Neural progenitor cell (in vitro differentiated cells): Measurements from ENCODE around the gene TPSB2. TPM values are rescaled to one million over a fixed set of nuclear protein-coding genes. Genes with fewer than 3 reads are reported as not detected.
A peak's percentile ranks its signal among the peaks of the same experiment; 100 is the strongest.

Source experiments
- DNase-seq: peaks from one replicate; pipeline ENCODE4 v3.0.0-alpha.2; 2016; ENCODE audit warnings: low spot score
- H2AFZ ChIP-seq: fragments of 200-600 bp; sonication (generic); replicated peaks from 2 replicates; pipeline ENCODE4 v1.6.1; 2016; ENCODE audit warnings: antibody characterized with exemption
- H3F3A ChIP-seq: fragments of 200-600 bp; sonication (generic); 2 replicates; pipeline ENCODE4 v1.6.1; 2016; ENCODE audit warnings: antibody characterized with exemption, low read depth
- H3K27ac ChIP-seq: fragments of 200-600 bp; sonication (generic); 2 replicates; pipeline ENCODE4 v1.5.1; 2016; ENCODE audit warnings: mild to moderate bottlenecking
- H3K27me3 ChIP-seq: fragments of 200-600 bp; sonication (generic); 2 replicates; pipeline ENCODE4 v1.6.1; 2016; ENCODE audit warnings: mild to moderate bottlenecking, moderate library complexity
- H3K36me3 ChIP-seq: fragments of 200-600 bp; sonication (generic); 2 replicates; pipeline ENCODE4 v1.5.1; 2016
- H3K4me1 ChIP-seq: fragments of 200-600 bp; sonication (generic); 2 replicates; pipeline ENCODE4 v1.6.1; 2016; ENCODE audit warnings: mixed run types
- H3K4me2 ChIP-seq: fragments of 200-600 bp; sonication (generic); 2 replicates; pipeline ENCODE4 v1.6.1; 2016
- H3K4me3 ChIP-seq: fragments of 200-600 bp; sonication (generic); 2 replicates; pipeline ENCODE4 v1.5.1; 2016
- H3K79me2 ChIP-seq: fragments of 200-600 bp; sonication (generic); 2 replicates; pipeline ENCODE4 v1.6.1; 2016; ENCODE audit warnings: low read depth
- H3K9ac ChIP-seq: fragments of 200-600 bp; sonication (generic); 2 replicates; pipeline ENCODE4 v1.6.1; 2016
- H3K9me3 ChIP-seq: fragments of 200-600 bp; sonication (generic); 2 replicates; pipeline ENCODE4 v1.5.1; 2016; ENCODE audit warnings: low read depth
- H4K20me1 ChIP-seq: fragments of 200-600 bp; sonication (generic); 2 replicates; pipeline ENCODE4 v1.6.1; 2016; ENCODE audit warnings: low read depth
- H3K27ac Mint-ChIP-seq: 3 replicates; pipeline ENCODE4 v1.8.0; 2021; ENCODE audit warnings: mixed read lengths
- H3K27me3 Mint-ChIP-seq: 2 replicates; pipeline ENCODE4 v1.8.0; 2022; ENCODE audit warnings: low read depth, mild to moderate bottlenecking, inconsistent platforms, moderate library complexity, mixed read lengths; ENCODE audit not compliant: insufficient read depth
- H3K36me3 Mint-ChIP-seq: 3 replicates; pipeline ENCODE4 v1.8.0; 2021; ENCODE audit warnings: mixed read lengths
- H3K4me1 Mint-ChIP-seq: 3 replicates; pipeline ENCODE4 v1.8.0; 2021; ENCODE audit warnings: mixed read lengths
- H3K4me3 Mint-ChIP-seq: 3 replicates; pipeline ENCODE4 v1.8.0; 2021; ENCODE audit warnings: mild to moderate bottlenecking, moderate library complexity, mixed read lengths
- H3K9me3 Mint-ChIP-seq: 3 replicates; pipeline ENCODE4 v1.8.0; 2020; ENCODE audit warnings: mixed read lengths
- EZH2 ChIP-seq: fragments of 200-600 bp; sonication (generic); IDR thresholded peaks from 2 replicates; pipeline ENCODE4 v1.6.1; 2017; ENCODE audit warnings: antibody characterized with exemption, mild to moderate bottlenecking, moderate library complexity
- EZH2phosphoT487 ChIP-seq: fragments of 200-600 bp; sonication (generic); IDR thresholded peaks from 2 replicates; pipeline ENCODE4 v1.6.1; 2017; ENCODE audit warnings: antibody characterized with exemption
- total RNA-seq: library from RNA; depleted of rRNA; stranded (reverse); fragments of >200 nt; gene quantifications from 2 replicates; pipeline ENCODE4 v1.2.3, GENCODE V29; 2015; ENCODE audit warnings: low replicate concordance
- TF ChIP-seq, protein P1 (sequence below): fragments of 200-600 bp; sonication (generic); IDR thresholded peaks from 2 replicates; pipeline ENCODE4 v1.5.1; 2017; ENCODE audit warnings: antibody characterized with exemption, mild to moderate bottlenecking

Gene TPSB2
- total RNA-seq, 1 donor from 2014 or later = not detected

DNA sequence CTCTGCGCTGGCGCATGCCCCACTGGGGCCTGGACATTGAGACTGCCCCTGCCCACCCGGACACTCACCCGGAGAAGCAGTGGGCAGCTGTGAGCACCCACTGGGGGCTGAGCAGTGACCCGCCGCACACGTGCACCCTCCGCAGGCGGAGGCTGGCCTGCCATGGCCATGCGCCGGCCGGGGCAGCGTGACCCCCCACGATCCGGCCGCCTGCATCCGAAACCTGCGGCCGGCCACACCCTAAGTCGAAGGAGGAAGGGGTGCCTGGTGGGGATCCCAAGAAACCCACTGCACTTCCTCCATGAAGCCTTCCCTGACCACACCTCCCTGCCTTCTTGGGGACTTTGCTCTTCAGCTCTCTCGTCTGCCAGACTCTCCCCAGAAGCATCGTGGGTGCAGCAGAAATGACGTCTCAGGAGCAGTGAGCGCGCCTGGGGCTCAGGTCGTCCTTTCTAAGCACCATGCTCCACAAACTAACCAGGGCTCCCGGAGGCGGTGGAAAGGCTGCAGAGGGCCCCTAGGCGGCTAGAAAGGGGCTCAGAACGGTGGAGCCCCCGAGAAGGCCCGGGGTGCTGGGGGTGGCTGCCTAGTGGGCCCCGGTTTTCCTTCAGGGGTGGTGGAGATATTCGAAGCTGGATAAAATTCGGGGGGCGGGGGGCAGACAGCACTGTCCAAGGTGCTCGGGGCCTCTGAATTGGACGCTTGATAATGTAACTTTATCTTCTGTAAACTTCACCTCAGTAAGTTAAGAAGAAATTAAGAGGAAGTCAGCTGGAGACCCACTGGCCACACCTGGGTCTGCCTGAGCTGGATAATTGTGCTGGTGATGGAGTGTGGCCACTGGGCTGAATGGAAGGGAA is 6.4 kb downstream of the TPSB2 start:
- H3K27ac Mint-ChIP-seq = peak overlapping the region; percentile 89
- H3K36me3 ChIP-seq = no peaks in the 10 kb centered on the region
- TF ChIP-seq, protein P1, sequence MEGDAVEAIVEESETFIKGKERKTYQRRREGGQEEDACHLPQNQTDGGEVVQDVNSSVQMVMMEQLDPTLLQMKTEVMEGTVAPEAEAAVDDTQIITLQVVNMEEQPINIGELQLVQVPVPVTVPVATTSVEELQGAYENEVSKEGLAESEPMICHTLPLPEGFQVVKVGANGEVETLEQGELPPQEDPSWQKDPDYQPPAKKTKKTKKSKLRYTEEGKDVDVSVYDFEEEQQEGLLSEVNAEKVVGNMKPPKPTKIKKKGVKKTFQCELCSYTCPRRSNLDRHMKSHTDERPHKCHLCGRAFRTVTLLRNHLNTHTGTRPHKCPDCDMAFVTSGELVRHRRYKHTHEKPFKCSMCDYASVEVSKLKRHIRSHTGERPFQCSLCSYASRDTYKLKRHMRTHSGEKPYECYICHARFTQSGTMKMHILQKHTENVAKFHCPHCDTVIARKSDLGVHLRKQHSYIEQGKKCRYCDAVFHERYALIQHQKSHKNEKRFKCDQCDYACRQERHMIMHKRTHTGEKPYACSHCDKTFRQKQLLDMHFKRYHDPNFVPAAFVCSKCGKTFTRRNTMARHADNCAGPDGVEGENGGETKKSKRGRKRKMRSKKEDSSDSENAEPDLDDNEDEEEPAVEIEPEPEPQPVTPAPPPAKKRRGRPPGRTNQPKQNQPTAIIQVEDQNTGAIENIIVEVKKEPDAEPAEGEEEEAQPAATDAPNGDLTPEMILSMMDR = no peak
- no peak for TF ChIP-seq EZH2phosphoT487
- TF ChIP-seq EZH2 = no peak

DNA sequence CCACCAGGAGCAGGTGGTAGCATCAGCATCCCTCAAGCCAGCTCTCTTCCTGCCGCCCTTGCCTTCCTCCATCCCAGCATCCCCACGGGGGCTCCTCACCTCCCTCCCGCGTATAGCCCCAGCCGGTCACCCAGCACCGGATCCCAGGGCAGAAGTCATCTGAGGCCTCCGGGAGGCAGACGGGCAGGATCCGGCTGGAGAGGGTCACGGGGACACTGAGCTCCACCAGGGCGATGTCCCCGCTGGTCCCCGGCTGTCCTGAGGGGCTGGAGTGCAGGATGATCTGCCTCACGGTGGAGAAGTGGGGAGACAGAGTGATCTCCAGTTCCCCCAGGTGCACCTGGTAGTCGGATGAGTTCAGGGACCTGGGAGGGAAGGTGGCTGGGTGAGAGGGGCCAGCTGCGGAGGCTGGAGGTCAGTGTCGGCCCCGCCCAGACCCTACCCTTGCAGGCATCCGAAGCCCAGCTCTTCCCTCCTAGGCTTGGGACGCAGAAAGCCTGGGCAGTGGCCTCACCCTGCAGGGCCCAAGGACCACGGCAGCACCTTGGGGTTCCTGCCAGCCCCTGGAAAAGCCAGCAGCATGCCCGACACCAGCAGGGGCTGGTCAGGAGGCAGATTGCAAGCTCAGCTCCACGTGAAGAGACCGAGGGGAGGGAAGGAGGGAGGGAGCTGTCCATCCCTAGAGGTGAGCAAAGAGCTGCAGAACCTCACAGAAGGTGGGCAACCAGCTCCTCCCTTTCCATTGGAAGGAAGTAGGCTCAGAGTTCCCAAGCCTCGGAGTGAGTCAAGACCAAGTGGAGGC is 7.2 kb downstream of the TPSB2 start:
- Histone ChIP-seq H3F3A (no peaks in the 10 kb centered on the region), H3K79me2 (no peaks in the 10 kb centered on the region), H3K4me2 (no peak overlapping the region), H3K4me3 (no peak overlapping the region), H2AFZ (no peak overlapping the region), H4K20me1 (no peaks in the 10 kb centered on the region), H3K9ac (no peak overlapping the region), H3K36me3 (no peaks in the 10 kb centered on the region), H3K4me1 (no peaks in the 10 kb centered on the region), H3K9me3 (no peaks in the 10 kb centered on the region), H3K27me3 (no peaks in the 10 kb centered on the region), H3K27ac (no peak overlapping the region)
- H3K9me3 Mint-ChIP-seq = no peaks in the 10 kb centered on the region
- H3K27me3 Mint-ChIP-seq = peaks cover 2% of the 10 kb centered on the region
- H3K4me1 Mint-ChIP-seq = no peaks in the 10 kb centered on the region
- no peak for DNase-seq
- TF ChIP-seq EZH2 (no peak), EZH2phosphoT487 (no peak)
- TF ChIP-seq, protein P1 = no peak
- no peak overlapping the region for H3K27ac Mint-ChIP-seq
- H3K4me3 Mint-ChIP-seq = no peak overlapping the region
- H3K36me3 Mint-ChIP-seq = no peaks in the 10 kb centered on the region

More for the DNA sequence above, 6.4 kb downstream of the TPSB2 start:
- Histone ChIP-seq H2AFZ (no peak overlapping the region), H3K9ac (no peak overlapping the region), H3K4me1 (no peaks in the 10 kb centered on the region), H3K4me3 (no peak overlapping the region), H3K27ac (no peak overlapping the region), H4K20me1 (no peaks in the 10 kb centered on the region), H3K79me2 (no peaks in the 10 kb centered on the region), H3F3A (no peaks in the 10 kb centered on the region), H3K27me3 (no peaks in the 10 kb centered on the region), H3K9me3 (no peaks in the 10 kb centered on the region), H3K4me2 (no peak overlapping the region)
- Mint-ChIP-seq H3K4me3 (no peak overlapping the region), H3K9me3 (no peaks in the 10 kb centered on the region), H3K4me1 (no peaks in the 10 kb centered on the region), H3K27me3 (peaks cover 2% of the 10 kb centered on the region), H3K36me3 (no peaks in the 10 kb centered on the region)
- DNase-seq = no peak

DNA sequence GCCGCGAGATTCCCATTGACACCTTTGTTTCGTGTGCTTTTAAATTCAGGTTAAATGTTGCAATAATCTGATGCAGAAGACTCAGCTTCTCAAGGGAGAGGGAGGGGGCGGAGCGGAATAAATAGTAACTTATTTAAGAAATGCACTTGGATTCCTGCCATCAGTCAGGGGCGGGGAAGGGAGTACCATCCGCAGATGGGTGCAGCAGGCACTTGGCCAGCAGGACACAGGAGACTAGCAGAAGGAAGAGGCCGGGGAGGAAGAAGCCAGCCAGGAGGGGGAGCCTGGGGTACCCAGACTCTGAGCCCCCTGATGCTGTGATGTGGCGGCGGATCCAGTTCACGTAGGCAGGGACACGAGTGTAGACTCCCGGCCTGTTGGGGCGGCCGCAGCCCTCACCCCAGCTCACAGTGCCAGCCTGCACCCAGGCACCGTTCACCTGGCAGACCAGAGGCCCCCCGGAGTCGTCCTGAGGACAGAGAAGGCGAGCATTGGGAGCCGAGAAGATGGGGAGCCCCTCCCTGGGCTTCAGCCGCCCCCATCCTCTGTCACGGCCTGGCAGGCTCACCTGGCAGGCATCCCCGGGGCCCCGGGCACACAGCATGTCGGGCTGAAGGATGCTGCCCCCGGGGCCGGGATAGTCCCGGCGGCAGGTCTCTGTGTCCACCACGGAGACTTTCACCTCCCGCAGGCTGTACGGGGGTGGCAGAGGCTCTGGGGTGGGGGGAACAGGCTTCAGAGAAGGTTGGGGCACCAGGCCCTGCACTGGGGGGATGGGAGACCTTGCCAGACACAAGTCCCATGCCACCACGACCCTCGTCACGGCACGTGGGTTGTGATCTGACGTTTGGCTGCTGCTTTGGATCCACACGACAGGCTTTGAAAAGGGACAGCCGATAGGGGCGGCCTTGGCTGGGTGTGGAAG is 8.1 kb downstream of the TPSB2 start:
- Histone ChIP-seq H2AFZ (no peak overlapping the region), H3K79me2 (no peaks in the 10 kb centered on the region), H3F3A (no peaks in the 10 kb centered on the region), H4K20me1 (no peaks in the 10 kb centered on the region), H3K9ac (no peak overlapping the region), H3K27me3 (no peaks in the 10 kb centered on the region), H3K36me3 (no peaks in the 10 kb centered on the region), H3K4me3 (no peak overlapping the region), H3K9me3 (no peaks in the 10 kb centered on the region), H3K27ac (no peak overlapping the region), H3K4me2 (no peak overlapping the region), H3K4me1 (no peaks in the 10 kb centered on the region)
- no peak for DNase-seq
- no peak overlapping the region for H3K27ac Mint-ChIP-seq
- TF ChIP-seq EZH2phosphoT487 (no peak), EZH2 (no peak)
- TF ChIP-seq, protein P1 = no peak
- H3K4me1 Mint-ChIP-seq = no peaks in the 10 kb centered on the region
- H3K4me3 Mint-ChIP-seq = no peak overlapping the region
- H3K9me3 Mint-ChIP-seq = no peaks in the 10 kb centered on the region
- H3K27me3 Mint-ChIP-seq = peaks cover 2% of the 10 kb centered on the region
- H3K36me3 Mint-ChIP-seq = no peaks in the 10 kb centered on the region
